BLaER1 (cell line): ENCODE data around the gene C1orf35.

ENCODE experiments used
- H3K27ac ChIP-seq: shearing (Covaris generic); formaldehyde crosslinking; 2 replicates; pipeline ENCODE4 v1.8.1; 2022
- H3K27me3 ChIP-seq: shearing (Covaris generic); formaldehyde crosslinking; 2 replicates; pipeline ENCODE4 v1.8.1; 2022
- H3K36me3 ChIP-seq: shearing (Covaris generic); formaldehyde crosslinking; 2 replicates; pipeline ENCODE4 v1.8.1; 2022
- H3K4me1 ChIP-seq: shearing (Covaris generic); formaldehyde crosslinking; 2 replicates; pipeline ENCODE4 v1.8.1; 2022
- H3K4me2 ChIP-seq: shearing (Covaris generic); formaldehyde crosslinking; 2 replicates; pipeline ENCODE4 v1.8.1; 2022
- H3K4me3 ChIP-seq: shearing (Covaris generic); formaldehyde crosslinking; 2 replicates; pipeline ENCODE4 v1.8.1; 2022
- H3K9ac ChIP-seq: shearing (Covaris generic); formaldehyde crosslinking; 2 replicates; pipeline ENCODE4 v1.8.1; 2022
- H3K9me3 ChIP-seq: shearing (Covaris generic); formaldehyde crosslinking; 2 replicates; pipeline ENCODE4 v1.8.1; 2022
- H4K20me1 ChIP-seq: shearing (Covaris generic); formaldehyde crosslinking; 2 replicates; pipeline ENCODE4 v1.8.1; 2022
- Cebpa-rat ChIP-seq: shearing (Covaris generic); IDR thresholded peaks from 2 replicates; pipeline ENCODE4 v1.8.1; 2022

The C1orf35 gene

DNA sequence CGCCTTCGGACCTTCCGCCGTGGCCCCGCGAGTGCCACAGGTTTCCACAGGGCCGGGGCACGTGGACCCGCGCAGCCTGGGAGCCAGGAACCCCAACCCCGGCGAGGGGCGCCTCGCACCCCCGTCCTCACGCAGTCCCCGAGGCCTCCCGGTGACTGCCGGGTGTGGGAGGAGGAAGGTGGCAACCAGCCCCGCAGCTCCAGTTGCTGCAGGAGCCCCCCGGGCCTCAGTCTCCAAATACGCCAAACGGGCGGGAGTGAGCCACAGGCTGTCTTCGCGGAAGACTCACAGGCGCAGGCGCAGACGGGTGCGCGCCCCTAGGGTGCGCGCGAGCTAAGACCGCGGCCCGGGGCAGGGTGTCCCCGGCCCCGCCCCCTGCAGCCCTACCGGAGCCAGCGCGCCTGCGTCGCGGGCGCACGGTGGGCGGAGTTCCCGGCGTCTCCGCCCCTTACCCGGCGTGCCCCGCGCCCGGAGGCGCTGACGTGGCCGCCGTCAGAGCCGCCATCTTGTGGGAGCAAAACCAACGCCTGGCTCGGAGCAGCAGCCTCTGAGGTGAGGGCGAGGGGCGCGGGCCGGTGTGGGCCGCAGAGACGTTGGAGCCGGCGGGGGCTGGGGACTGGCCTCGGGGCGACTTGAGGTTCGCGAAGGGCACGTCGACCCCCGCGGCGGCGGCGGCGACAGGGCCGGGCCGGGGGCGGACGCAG, 20.8 kb downstream of the C1orf35 start, which contains the start of gene ARF1:
ARF1 (plus strand) TSS at position 495 of the 704 bp plus-strand sequence. CDS start 14,407 bp downstream, outside the sequence.
- Histone ChIP-seq H3K27me3 (no peaks in the 10 kb centered on the region), H3K4me1 (peaks cover 81% of the 10 kb centered on the region), H4K20me1 (peaks cover 71% of the 10 kb centered on the region), H3K27ac (peak within 1 kb of the TSS; percentile 100), H3K4me2 (peak within 1 kb of the TSS; percentile 99), H3K36me3 (peaks cover 28% of the 10 kb centered on the region), H3K9me3 (no peaks in the 10 kb centered on the region), H3K4me3 (peak within 1 kb of the TSS; percentile 100), H3K9ac (peak within 1 kb of the TSS; percentile 100)
- TF ChIP-seq Cebpa-rat: no peak

DNA sequence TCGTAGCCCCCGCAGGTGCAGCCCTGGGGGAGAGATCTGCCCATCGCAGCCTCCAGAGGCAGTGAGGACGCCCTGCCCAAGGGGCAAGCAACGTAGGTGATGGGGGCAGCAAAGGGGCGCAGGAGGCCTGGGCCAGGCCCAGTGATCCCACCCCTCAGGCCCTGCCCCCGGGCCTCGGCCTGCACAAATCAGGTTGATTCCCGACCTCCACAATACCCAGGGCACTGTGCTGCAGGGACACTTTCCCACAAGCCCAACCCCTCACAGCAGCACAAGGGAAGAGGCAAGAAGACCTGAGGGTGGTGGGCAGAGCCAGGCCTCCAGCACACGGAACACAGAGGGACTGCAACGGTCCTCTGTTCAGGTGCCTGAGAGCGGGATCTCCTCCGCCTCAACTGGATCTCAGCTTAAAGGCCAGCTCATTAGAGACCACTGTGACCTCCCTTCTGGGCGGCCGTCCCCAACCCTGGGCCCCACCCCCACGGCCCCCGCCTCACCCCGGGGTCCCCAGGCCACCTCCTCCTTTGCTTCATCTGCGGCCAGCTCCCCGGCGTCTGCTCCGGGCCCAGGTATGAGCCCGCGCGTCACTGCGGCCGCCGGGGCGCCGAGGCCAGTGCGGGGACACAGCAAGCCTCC, 21.4 kb downstream of the C1orf35 start:
- peak overlapping the region; percentile 97 for H3K4me2 ChIP-seq
- H3K9ac ChIP-seq: peak overlapping the region; percentile 100
- peaks cover 24% of the 10 kb centered on the region for H3K36me3 ChIP-seq
- TF ChIP-seq Cebpa-rat: no peak
- H3K9me3 ChIP-seq: no peaks in the 10 kb centered on the region
- peaks cover 77% of the 10 kb centered on the region for H3K4me1 ChIP-seq
- H3K27me3 ChIP-seq: no peaks in the 10 kb centered on the region
- peak overlapping the region; percentile 100 for H3K27ac ChIP-seq
- peak overlapping the region; percentile 100 for H3K4me3 ChIP-seq
- H4K20me1 ChIP-seq: peaks cover 71% of the 10 kb centered on the region

DNA sequence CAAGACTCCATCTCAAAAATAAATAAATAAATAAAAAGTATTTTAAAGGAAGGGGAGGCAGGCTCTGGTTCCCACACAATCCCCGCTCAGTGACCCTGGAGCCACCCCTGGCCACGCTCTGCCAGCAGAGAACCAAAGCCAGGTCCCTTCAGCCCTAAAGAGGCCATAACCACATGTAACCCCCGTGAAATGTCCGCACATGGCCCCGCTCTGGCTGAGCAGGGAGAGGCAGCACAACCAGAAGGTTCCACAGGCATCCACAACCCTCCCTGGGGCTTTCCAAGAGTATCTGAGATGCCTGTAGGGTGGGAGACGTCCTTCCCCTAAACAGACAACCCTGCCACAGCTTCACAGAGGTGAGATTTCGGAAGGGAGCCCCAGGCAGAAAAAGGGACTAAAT, 22.0 kb downstream of the C1orf35 start:
- H3K4me2 ChIP-seq: peak overlapping the region; percentile 97
- H3K4me1 ChIP-seq: peaks cover 71% of the 10 kb centered on the region
- peak overlapping the region; percentile 100 for H3K4me3 ChIP-seq
- peaks cover 70% of the 10 kb centered on the region for H4K20me1 ChIP-seq
- H3K27ac ChIP-seq: peak overlapping the region; percentile 100
- H3K36me3 ChIP-seq: peaks cover 19% of the 10 kb centered on the region
- no peaks in the 10 kb centered on the region for H3K27me3 ChIP-seq
- no peaks in the 10 kb centered on the region for H3K9me3 ChIP-seq
- TF ChIP-seq Cebpa-rat: no peak
- H3K9ac ChIP-seq: peak overlapping the region; percentile 100

DNA sequence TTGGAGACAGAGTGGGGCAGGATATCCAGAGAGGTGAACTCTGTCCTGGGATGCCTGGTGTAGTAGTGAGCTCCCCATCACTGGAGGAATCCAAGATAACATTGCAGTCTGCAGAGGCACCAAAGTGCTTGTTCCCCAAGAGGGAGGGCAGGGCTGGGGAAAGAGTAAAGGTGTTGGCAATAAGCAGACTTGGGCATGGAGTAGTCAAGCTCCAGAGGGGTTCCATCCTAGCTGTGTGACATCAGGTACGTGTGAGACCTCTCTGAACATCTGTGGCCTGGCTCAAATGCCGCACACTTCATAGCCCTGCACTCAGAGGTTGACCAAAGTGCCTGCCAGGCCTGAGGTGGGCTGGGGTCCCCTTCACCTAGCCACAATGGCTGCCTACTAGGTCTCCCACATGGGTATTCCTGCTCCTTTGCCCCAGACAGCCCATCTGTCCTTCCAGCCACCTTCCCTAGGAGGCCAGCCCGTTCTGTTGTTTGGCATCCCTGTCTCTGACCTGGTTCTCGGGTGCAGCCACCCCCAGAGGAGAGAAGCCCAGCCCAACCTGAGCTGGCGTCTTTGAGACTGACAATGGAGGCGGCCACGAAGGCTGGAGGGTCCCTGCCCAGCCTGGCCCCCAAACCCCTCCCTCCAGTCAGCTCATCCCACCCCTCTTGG, 23.4 kb downstream of the C1orf35 start:
- H3K4me2 ChIP-seq: no peak overlapping the region
- H3K4me1 ChIP-seq: peaks cover 57% of the 10 kb centered on the region
- no peak for TF ChIP-seq Cebpa-rat
- no peak overlapping the region for H3K4me3 ChIP-seq
- no peaks in the 10 kb centered on the region for H3K9me3 ChIP-seq
- H4K20me1 ChIP-seq: peaks cover 70% of the 10 kb centered on the region
- H3K27ac ChIP-seq: no peak overlapping the region
- peaks cover 5% of the 10 kb centered on the region; the same call in 1 of the 2 replicates for H3K36me3 ChIP-seq
- no peaks in the 10 kb centered on the region for H3K27me3 ChIP-seq
- no peak overlapping the region for H3K9ac ChIP-seq

DNA sequence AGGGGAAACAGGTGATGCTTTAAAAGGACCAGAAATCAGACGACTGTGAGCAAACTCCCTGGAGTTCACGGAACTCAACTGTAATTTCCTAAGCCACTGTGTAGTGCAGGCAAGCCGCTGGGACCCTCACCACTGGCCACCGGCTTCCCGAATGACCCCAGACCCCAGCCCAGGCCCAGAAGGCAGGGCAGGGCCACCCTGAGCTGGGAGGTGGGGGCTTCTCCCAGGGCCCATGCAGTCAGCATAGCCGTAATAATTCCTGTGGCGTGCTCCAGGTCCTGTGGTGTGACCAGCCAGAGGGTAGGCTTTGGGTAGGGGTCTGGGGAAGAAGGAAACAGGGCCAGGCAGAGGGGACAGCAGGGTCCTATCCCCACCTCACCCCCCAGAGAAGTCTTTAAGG, 24.1 kb downstream of the C1orf35 start:
- H4K20me1 ChIP-seq: peaks cover 70% of the 10 kb centered on the region
- no peaks in the 10 kb centered on the region for H3K9me3 ChIP-seq
- no peak overlapping the region for H3K27ac ChIP-seq
- H3K27me3 ChIP-seq: no peaks in the 10 kb centered on the region
- no peaks in the 10 kb centered on the region for H3K36me3 ChIP-seq
- H3K9ac ChIP-seq: no peak overlapping the region; the same call in 1 of the 2 replicates
- peaks cover 50% of the 10 kb centered on the region for H3K4me1 ChIP-seq
- H3K4me3 ChIP-seq: no peak overlapping the region
- peak overlapping the region; percentile 15; the same call in 1 of the 2 replicates for H3K4me2 ChIP-seq
- TF ChIP-seq Cebpa-rat: no peak

DNA sequence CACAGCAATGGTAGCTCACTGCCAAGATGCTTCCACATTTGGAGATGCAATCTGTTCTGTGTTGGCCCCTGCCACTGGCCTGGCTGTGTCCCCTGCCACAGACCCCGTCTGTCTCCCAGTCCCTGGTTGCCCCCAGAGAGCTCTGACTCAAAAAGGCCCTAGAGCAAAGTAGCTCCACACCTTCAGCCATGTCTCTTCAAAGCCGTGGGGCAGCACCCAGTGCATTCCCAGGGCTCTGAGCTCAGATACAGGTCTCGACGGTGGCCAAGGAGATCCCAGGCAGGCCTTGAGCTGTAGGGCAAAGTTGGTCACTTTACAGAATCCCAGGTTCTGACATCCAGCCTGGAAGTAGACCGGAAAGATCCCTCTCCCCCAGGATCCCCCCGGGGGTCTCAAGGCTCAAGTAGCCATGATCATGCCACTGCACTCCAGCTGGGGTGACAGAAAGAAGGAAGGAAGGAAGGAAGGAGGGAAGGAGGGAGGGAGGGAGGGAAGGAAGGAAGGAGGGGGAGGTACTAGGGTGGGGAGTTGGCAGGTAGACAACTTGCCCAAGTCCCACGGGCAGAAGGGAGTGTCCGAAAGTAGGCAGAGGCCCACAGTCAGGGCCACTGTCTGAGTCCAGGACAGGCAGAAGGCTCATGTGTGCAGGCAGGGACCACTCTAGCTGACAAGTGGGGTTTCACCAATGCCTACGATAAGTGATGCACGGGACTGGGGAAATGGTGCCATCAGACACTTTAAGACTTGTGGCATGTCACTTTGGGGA, 25.4 kb downstream of the C1orf35 start:
- H3K27me3 ChIP-seq: no peaks in the 10 kb centered on the region
- no peak for TF ChIP-seq Cebpa-rat

DNA sequence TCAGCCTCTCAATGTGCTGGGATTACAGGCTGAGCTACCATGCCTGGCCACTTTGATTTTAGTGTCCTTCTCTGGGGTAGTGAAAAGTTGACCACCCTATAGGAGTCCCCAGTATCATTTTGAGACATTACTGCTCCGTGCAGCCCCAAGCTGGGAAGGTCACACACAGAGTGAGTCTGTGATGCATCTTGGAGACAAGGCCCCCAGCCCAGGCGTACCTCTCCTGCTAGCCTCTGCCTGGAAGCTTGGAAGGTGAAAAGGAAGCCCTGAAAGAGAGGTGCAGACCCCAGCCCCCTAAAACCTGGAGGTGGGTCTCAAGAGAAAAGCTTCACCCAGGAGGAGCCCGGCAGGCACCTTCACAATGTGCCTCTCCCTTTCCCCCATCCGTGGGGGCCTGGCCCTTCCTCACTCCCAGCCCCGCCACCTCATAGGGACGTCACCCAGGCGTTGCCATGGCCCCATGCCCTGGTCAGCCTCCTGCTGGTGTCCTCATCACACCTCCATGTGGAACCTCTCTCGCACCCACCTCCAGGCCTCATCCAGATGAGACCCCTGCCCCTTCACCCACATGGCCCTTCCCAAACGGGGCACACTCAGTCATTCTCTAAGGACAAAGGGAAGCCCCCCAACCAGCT, 26.2 kb downstream of the C1orf35 start:
- Histone ChIP-seq H3K9me3 (no peaks in the 10 kb centered on the region), H4K20me1 (peaks cover 76% of the 10 kb centered on the region), H3K27me3 (no peaks in the 10 kb centered on the region), H3K4me2 (no peak overlapping the region), H3K36me3 (no peaks in the 10 kb centered on the region), H3K27ac (no peak overlapping the region), H3K9ac (no peak overlapping the region), H3K4me3 (no peak overlapping the region), H3K4me1 (peaks cover 45% of the 10 kb centered on the region)
- TF ChIP-seq Cebpa-rat: no peak

More for the DNA sequence above, 25.4 kb downstream of the C1orf35 start:
- H3K9ac ChIP-seq: no peak overlapping the region
- peak overlapping the region; percentile 43 for H3K4me2 ChIP-seq
- H3K27ac ChIP-seq: 0 out of 2 replicates have a peak overlapping the region, but pooled peaks have one; percentile 49
- no peaks in the 10 kb centered on the region for H3K9me3 ChIP-seq
- H4K20me1 ChIP-seq: peaks cover 70% of the 10 kb centered on the region
- H3K4me3 ChIP-seq: no peak overlapping the region
- H3K4me1 ChIP-seq: peaks cover 45% of the 10 kb centered on the region
- no peaks in the 10 kb centered on the region for H3K36me3 ChIP-seq

DNA sequence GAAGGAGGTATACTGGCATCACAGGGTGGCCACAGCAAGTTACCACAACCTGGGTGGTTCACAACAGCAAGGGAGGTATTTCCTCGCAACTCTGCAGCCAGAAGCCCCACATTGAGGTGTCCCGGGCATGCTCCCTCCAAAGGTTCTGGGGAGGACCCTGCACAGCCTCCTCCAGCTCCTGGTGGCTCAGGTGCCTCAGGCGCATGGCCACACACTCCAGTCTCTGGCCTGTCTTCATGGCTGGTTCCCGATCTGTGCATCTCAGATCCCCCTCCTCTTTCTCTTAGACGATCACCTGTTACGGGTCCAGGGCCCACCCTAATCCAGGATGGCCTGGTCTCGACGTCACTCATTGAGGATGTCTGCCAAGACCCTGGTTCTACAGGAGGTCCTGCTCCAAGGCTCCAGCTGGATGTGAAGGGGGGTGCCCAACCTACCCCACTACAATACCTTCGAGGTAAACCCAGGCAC, 27.3 kb downstream of the C1orf35 start:
- Histone ChIP-seq H3K4me2 (no peak overlapping the region), H3K9me3 (no peaks in the 10 kb centered on the region), H3K27me3 (no peaks in the 10 kb centered on the region), H3K36me3 (no peaks in the 10 kb centered on the region), H3K27ac (no peak overlapping the region), H4K20me1 (peaks cover 76% of the 10 kb centered on the region), H3K4me3 (no peak overlapping the region), H3K9ac (no peak overlapping the region), H3K4me1 (peaks cover 37% of the 10 kb centered on the region)
- no peak for TF ChIP-seq Cebpa-rat
